Ammon's horn (tissue), 1 donor: Measurements from ENCODE around the gene MSRB3.
A peak's percentile ranks its signal among the peaks of the same experiment; 100 is the strongest.

Source experiments
- DNase-seq: peaks from one replicate; pipeline ENCODE4 v3.0.0-alpha.2; 2016; ENCODE audit warnings: low spot score

Gene MSRB3

DNA sequence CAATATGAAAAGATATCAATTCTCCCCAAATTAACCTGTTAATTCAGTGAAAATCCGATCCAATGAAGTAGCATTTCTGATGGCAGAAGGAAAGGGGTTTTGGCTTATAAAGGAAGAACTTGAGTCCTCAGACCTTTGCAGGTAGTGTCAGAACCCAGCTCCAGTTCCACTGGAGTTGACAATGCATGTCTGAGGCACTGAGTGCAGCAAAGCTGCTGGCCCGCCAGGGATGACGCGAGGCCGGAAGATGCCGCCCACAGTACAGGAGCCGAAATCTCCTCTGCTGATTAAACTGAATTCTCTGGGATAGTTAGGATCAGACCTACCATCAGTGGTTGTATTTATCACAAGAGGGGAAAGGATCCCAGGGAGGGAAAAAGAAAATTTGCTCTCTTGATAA, 220.7 kb downstream of the MSRB3 start:
- DNase-seq = no peak

DNA sequence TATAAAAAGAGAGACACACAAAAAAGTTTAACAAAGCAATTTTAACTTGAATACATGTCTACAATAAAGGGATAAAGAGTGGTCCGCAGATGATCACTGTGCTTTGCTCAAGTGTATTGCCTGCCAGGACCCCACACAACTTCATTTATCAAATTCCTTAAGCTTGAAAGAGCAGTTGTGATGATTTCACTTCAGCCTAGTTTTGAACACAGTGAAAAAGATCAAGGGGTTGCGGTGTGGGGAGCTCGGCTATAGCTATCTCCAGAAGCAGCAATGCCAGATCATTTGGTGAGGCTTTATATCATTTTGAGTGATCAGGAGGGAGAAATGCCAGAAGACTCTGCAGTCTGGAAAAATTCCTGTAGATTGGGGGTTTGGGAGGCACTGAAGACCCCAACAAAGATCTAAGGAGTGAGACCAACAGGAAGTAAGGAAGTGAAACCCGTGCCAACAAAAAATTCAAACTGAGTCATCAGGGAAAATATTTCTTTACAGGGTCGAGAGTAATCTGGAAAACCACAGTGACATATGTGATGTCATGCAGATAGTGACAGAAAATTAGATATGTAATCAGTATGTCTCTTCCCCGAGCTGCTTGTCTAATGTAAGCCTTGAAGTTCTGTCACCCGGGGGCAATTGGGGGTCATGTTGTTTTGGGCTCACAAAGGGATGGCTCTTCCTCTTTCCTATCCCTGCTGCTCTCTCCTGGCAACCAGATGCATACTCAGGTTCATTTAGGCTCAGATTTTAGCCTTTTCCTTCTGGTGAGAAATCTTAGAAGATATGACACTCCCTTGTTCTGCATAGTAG, 221.8 kb downstream of the MSRB3 start:
- no peak for DNase-seq

DNA sequence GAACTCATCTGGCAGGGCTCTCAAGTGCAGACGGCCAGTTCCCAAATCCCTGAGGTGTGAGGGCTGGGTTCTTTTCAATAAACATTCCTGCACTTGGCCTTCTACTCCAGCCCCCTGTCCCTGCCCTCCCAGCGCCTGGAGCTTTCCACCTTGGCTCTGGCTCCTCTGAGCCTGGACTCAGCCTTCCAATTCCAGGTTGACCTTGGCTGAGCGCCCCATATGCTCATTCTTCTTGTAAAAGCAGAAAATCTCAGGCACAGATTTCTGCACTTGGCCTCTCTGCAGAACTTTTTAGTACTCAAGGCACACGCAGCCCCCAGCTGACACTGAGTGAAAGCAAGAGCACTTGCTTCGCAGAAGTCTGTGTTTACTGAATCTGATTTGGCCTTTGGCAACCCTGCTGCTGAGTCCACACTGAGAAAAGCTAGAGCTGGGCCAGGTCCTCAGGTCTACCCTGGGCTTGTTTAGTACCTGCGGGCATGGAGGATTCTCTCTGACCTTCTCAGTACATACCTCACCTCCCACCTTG, 222.7 kb downstream of the MSRB3 start:
- DNase-seq = peak; percentile 67

DNA sequence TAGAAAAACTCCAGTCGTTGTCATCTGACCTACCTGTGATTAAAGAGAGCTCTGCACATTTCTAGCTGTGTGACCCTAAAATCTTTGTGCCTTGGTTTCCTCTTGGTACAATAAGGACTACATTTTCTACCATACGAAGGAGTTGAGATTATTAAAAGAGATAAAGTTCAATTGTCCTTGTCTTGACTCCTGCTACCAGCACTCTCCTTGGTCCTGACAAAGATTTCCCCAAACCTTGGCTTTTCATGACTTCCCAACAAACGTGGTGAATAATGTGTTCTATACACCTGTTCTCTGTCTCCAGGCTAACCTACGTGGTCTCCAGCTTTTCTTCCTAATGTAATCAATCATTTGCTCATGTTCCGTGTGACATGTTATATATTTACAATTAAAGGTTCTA, 223.5 kb downstream of the MSRB3 start:
- no peak for DNase-seq

DNA sequence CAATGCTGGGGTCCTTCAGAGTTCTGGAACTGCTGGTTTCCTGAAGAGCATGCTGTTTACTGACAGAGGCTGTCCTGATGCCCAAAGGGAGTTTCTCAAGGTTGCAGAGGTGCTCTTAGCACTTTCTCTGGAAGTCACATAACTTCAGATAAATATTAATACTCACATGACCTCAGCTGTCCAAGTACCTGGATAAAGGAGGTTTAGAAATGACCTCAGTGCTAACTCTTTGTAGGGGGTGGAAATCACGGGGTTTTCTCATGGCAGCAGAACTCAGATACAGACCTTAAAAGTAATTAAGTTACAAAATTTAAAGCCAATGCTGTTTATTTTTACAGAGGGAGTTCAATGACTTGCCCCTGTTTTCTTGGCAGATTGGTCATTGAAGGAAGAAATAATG, 225.9 kb downstream of the MSRB3 start:
- DNase-seq = no peak

DNA sequence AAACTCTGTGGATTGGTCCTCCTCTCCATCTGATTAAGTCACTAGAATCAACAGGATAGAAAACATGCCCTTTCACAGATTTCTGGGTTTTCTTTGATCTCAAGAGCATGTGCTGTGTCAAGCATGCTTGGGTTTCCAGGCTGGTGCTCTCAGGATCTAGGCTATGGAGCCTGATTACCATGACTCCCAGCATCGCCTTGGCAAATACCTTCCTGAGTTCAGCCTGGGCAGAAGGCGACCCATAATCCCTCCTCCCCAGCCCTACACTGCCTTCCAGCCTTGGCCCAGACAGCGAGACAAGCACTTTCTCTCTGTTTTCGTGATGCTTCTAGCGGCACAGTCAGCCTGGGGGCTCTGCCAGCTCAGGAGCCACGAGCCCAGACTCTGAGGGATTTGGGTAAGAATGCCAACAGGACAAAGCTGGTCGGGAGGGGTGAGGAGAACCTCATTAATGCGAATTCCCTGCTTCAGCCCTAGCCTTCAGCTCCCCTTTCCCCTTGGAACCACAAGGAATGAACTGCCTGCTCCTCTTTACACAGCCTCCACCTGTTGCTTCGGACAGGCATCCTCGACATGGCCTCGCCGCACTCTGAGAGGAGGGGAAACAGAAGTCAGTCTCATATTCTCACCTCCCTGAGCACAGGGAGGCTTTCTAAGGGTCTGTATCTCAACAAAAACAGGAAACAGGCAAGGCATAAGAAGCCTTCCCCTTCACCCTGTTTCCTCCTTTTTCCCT, 227.1 kb downstream of the MSRB3 start:
- DNase-seq = no peak

DNA sequence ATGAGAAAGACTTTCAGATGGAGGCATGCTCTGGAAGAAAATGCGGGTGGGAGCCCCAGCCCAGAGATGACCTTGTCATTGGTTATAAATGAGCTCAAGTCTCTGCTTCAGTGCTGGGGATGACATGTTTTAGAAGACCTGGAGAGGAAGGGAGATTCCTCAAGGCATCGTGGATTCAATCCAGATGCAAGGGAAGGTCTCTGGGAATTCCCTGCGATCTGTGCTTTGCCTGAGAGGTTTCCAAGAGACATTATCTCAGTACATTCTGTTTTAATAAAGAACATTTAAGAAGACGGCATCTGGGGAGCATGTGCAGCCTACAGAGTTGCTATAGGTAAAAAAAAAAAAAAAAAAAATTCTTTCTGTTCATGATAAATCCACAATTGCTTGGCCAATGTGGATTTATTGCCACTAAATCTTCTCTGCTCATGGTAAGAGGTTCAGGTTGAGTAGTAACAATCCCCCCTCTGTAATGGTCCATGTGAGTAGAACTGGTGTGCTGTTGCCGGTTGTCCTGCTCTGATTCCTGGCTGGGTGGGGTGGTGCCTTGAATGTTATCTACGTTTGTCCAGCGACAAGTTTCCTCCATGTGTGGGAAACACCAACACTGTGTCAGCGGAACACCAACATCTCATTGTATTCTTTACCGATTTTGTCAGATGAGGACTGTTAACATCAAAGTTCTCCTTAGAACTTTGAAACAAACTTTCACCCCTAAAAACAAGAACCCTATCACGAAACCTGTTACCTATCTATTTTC, 230.0 kb downstream of the MSRB3 start:
- DNase-seq = no peak

DNA sequence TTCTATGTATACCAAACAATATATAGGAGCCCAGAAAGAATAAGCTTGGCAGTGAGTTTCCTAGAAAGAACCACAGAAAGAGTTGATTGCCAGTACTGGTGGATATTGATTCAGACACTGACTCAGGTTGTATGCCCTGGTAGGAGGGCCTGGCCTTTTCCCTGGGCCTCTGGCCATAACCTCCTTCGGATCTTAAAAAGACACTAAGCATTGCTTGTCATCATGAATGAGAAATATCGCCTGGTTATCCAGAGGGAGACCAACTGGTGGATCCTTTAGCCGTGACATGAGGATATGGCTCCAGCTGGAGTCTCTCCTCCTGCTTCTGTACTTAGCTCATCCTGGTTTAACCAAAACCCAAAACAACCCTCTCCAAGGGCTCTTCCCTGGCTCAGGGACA, 231.5 kb downstream of the MSRB3 start:
- no peak for DNase-seq

DNA sequence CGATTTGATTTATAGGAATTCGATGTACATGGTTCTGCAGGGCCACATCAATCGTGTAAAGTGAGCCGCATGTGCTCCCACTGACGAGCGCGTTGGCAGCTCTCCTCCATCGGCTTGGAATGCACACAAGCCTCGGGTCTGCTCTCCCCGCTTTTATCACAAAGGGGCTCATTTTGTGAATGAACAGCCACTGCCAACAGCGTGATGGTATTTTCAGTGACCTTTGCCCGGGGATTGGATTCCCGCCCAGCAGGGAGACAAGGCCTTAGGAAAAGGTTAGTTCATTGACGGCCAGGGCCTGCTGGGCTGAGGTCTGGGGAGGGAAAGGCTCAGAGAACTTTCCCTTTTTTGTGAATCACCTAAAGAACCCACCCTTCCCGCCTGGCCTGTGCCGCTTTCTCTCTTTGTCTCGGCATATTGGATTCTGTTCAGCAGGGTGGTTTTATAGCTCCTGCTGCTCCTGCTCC, 232.1 kb downstream of the MSRB3 start:
- peak; percentile 68 for DNase-seq

DNA sequence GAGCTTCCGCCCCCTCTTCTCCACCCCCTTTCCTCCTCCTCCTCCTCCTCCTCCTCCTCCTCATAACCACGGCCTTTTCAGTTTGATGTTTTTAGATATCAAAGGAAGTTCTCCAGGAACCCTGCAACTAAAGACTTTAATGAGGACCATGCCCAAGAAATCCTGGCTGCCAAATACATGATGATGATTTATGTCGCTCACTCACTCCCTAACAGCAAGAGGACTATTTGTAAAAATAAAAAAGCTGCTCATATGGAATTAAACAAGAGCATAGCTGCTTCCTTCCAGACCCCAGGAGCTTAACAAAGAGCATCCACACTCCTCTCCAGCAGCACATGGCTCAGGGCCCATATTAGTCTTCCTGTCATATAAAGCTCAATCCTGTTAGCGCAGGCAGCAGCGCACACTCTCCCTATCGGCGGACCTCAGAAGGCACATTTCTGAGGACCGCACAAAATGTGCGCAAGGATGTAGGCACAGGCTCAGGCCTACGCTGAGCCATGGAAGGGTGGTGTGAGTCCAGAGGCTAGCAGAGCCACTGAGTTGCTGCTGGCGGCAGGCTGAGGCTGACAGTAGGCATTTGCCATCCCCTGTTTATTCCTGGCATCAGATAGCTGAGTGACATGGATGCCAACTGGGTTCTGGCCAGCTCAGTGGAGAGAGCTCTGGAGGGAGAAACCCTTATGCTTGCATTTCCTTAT, 232.8 kb downstream of the MSRB3 start:
- DNase-seq = peak; percentile 69

DNA sequence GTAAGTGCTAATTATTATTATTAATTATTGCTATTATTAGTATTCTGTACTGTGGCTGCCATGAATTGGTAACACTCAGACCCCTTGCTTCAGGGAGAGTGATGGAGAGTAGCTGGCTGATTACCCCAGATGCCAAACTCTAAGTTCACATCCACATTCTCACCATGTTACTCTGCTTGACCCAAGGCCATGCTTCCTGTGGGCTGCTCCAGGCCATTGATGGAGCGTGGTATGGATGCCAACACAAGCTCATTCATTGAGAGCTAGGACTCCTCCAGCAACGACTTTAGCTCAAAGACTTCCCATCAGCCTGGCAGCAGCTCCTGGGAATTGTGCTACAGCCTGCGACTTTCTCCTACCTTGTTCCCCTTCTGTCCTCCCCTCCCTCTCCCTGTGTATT, 233.4 kb downstream of the MSRB3 start:
- DNase-seq = no peak
